Measurements from ENCODE around the gene ZMYND10.

DNA sequence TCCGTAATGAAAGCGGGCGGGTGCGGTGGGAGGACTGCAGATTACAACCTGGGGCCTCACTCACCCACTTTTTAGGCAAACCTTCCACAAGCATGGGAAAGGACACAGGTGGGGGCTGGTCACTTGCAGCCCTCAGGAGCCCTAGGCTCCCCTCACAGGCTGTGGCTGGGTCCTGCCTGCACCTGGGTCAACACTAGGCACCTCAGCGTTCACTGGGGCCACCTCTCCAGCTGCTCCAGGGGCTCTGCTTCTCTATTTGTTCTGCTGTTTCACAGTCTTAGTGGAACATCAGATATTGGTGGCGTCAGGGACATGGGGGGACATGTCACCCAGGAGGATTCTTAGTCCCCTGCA, 43.9 kb upstream of the ZMYND10 start:
- TF ChIP-seq POLR2A (IDR thresholded peaks at IDR 0.05; ENCODE audit: low read depth, low read length) (no peak), PAX5 (IDR thresholded peaks at IDR 0.05; ENCODE audit: insufficient read depth, low read length, severe bottlenecking) (no peak), SPI1 (IDR thresholded peaks at IDR 0.05; ENCODE audit: low read depth, low read length) (no peak), TAF1 (IDR thresholded peaks at IDR 0.05; ENCODE audit: low read depth, low read length) (no peak)

All from GM12891 (cell line).